ENCODE data around the gene SDR9C7. TPM values are rescaled to one million over a fixed set of nuclear protein-coding genes. Genes with fewer than 3 reads are reported as not detected.
"Not testable (repeated sequence)": the region's sequence is repeated elsewhere in the genome, so short reads cannot be mapped to it uniquely, and the experiment has no call there.

Gene SDR9C7
- total RNA-seq, 1 experiment from 2014 or later = not detected

GRCh38 chr12:56963557-56963956, 29.3 kb upstream of the SDR9C7 start:
- POLR2A ChIA-PET (ENCODE audit: unreplicated experiment); H3K9me2 ChIP-seq (ENCODE audit: insufficient read depth); H3K4me3 ChIP-seq; H3K27ac ChIP-seq; CTCF ChIA-PET; DNase-seq; intact Hi-C loops (cut with micrococcal nuclease; ENCODE audit: unreplicated experiment); H4K20me1 ChIP-seq (ENCODE audit: insufficient read depth); H3K4me1 ChIP-seq (replicated peaks; ENCODE audit: insufficient read depth); H3K27me3 ChIP-seq (ENCODE audit: insufficient read depth, low read depth); H3K9me3 ChIP-seq (ENCODE audit: insufficient read depth, low read depth); H3K79me2 ChIP-seq (ENCODE audit: low read depth); H3K4me2 ChIP-seq; BruUV-seq (replicated peaks); H3K36me3 ChIP-seq (ENCODE audit: low read depth); H3F3A ChIP-seq (ENCODE audit: insufficient read depth, low read depth); H2AFZ ChIP-seq: not testable (repeated sequence)

DNA sequence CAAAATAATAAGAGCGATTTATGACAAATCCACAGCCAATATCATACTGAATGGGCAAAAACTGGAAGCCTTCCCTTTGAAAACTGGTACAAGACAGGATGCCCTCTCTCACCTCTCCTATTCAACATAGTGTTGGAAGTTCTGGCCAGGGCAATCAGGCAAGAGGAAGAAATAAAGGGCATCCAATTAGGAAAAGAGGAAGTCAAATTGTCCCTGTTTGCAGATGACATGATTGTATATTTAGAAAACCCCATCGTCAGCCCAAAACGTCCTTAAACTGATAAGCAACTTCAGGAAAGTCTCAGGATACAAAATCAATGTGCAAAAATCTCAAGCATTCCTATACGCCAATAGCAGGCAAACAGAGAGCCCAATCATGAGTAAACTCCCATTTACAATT, 28.0 kb upstream of the SDR9C7 start:
- H3K4me3 ChIP-seq; H3K9me2 ChIP-seq (ENCODE audit: insufficient read depth); DNase-seq; H2AFZ ChIP-seq; H3K27me3 ChIP-seq (ENCODE audit: insufficient read depth, low read depth); H3K9me3 ChIP-seq (ENCODE audit: insufficient read depth, low read depth); BruUV-seq (replicated peaks); H3K79me2 ChIP-seq (ENCODE audit: low read depth); H3K36me3 ChIP-seq (ENCODE audit: low read depth); H3K27ac ChIP-seq; CTCF ChIA-PET; H3F3A ChIP-seq (ENCODE audit: insufficient read depth, low read depth); H4K20me1 ChIP-seq (ENCODE audit: insufficient read depth); H3K4me2 ChIP-seq; POLR2A ChIA-PET (ENCODE audit: unreplicated experiment); intact Hi-C loops (cut with micrococcal nuclease; ENCODE audit: unreplicated experiment): not testable (repeated sequence)
- H3K4me1 ChIP-seq (replicated peaks; ENCODE audit: insufficient read depth) = peaks cover 13% of the 10 kb centered on the region

GRCh38 chr12:56958422-56958821, 24.2 kb upstream of the SDR9C7 start:
- H3K9me2 ChIP-seq (ENCODE audit: insufficient read depth) = no peaks in the 10 kb centered on the region
- no peaks in the 10 kb centered on the region for H3K27me3 ChIP-seq (ENCODE audit: insufficient read depth, low read depth)
- no peaks in the 10 kb centered on the region for H3K36me3 ChIP-seq (ENCODE audit: low read depth)
- H3K27ac ChIP-seq = no peak overlapping the region
- H3K4me1 ChIP-seq (replicated peaks; ENCODE audit: insufficient read depth) = peaks cover 19% of the 10 kb centered on the region
- POLR2A ChIA-PET (ENCODE audit: unreplicated experiment) = no interaction called here
- CTCF ChIA-PET = no interaction called here
- H3K4me3 ChIP-seq = no peak overlapping the region
- no peaks in the 10 kb centered on the region for H3K9me3 ChIP-seq (ENCODE audit: insufficient read depth, low read depth)
- no peaks in the 10 kb centered on the region for H4K20me1 ChIP-seq (ENCODE audit: insufficient read depth)
- peaks cover 3% of the 10 kb centered on the region; the same call in 1 of the 2 replicates for H3F3A ChIP-seq (ENCODE audit: insufficient read depth, low read depth)
- no peaks in the 10 kb centered on the region for H3K79me2 ChIP-seq (ENCODE audit: low read depth)
- no peak overlapping the region for H2AFZ ChIP-seq
- intact Hi-C loops (cut with micrococcal nuclease; ENCODE audit: unreplicated experiment) = no loop called here
- H3K4me2 ChIP-seq = no peak overlapping the region
- BruUV-seq (replicated peaks) = no TSS peak
- TF ChIP-seq, protein P1, sequence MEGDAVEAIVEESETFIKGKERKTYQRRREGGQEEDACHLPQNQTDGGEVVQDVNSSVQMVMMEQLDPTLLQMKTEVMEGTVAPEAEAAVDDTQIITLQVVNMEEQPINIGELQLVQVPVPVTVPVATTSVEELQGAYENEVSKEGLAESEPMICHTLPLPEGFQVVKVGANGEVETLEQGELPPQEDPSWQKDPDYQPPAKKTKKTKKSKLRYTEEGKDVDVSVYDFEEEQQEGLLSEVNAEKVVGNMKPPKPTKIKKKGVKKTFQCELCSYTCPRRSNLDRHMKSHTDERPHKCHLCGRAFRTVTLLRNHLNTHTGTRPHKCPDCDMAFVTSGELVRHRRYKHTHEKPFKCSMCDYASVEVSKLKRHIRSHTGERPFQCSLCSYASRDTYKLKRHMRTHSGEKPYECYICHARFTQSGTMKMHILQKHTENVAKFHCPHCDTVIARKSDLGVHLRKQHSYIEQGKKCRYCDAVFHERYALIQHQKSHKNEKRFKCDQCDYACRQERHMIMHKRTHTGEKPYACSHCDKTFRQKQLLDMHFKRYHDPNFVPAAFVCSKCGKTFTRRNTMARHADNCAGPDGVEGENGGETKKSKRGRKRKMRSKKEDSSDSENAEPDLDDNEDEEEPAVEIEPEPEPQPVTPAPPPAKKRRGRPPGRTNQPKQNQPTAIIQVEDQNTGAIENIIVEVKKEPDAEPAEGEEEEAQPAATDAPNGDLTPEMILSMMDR (conservative IDR thresholded peaks at IDR 0.05) = no peak
- TF ChIP-seq EZH2 (IDR thresholded peaks at IDR 0.05; ENCODE audit: low read depth) = no peak
- no peak for DNase-seq

- Histone ChIP-seq H3K4me2 (peak within 1 kb of the TSS; percentile 20), H4K20me1 (ENCODE audit: insufficient read depth) (no peaks in the 10 kb centered on the region), H3K79me2 (ENCODE audit: low read depth) (no peaks in the 10 kb centered on the region), H3K4me1 (replicated peaks; ENCODE audit: insufficient read depth) (peaks cover 19% of the 10 kb centered on the region), H3K27me3 (ENCODE audit: insufficient read depth, low read depth) (no peaks in the 10 kb centered on the region), H3K9me3 (ENCODE audit: insufficient read depth, low read depth) (no peaks in the 10 kb centered on the region), H3K36me3 (ENCODE audit: low read depth) (no peaks in the 10 kb centered on the region), H3K4me3 (no peak within 1 kb of the TSS), H2AFZ (no peak within 1 kb of the TSS), H3F3A (ENCODE audit: insufficient read depth, low read depth) (peaks cover 3% of the 10 kb centered on the region; the same call in 1 of the 2 replicates), H3K27ac (no peak within 1 kb of the TSS), H3K9me2 (ENCODE audit: insufficient read depth) (no peaks in the 10 kb centered on the region)
- intact Hi-C loops (cut with micrococcal nuclease; ENCODE audit: unreplicated experiment) = no loop called here
- BruUV-seq (replicated peaks) = no TSS peak
- TF ChIP-seq EZH2 (IDR thresholded peaks at IDR 0.05; ENCODE audit: low read depth) = no peak
- TF ChIP-seq, protein P1 (conservative IDR thresholded peaks at IDR 0.05) = no peak
- ChIA-PET POLR2A (ENCODE audit: unreplicated experiment) (no interaction called here), CTCF (no interaction called here)
- peak; percentile 64 to 66 for DNase-seq
These were observed 23.2 kb upstream of the SDR9C7 start, which contains the start of gene RDH16 for GRCh38 chr12:56957229-56958052. Gene RDH16 (minus strand): TSS chr12:56957608. CDS start chr12:56957462, 146 bp downstream.
